IPS-18a (cell line): ENCODE results near the gene SH3RF3.

ENCODE experiments used
- H3K27ac ChIP-seq: one replicate; pipeline ENCODE4 v1.5.1; 2013; ENCODE audit warnings: low read length
- H3K27me3 ChIP-seq: one replicate; pipeline ENCODE4 v1.6.1; 2013; ENCODE audit warnings: mild to moderate bottlenecking, low read length; ENCODE audit not compliant: control insufficient read depth, insufficient read depth
- H3K36me3 ChIP-seq: one replicate; pipeline ENCODE4 v1.6.1; 2013; ENCODE audit warnings: low read depth, low read length; ENCODE audit not compliant: control insufficient read depth
- H3K4me1 ChIP-seq: one replicate; pipeline ENCODE4 v1.6.1; 2013; ENCODE audit warnings: low read depth, low read length; ENCODE audit not compliant: control insufficient read depth
- H3K4me3 ChIP-seq: one replicate; pipeline ENCODE4 v1.5.1; 2013; ENCODE audit warnings: low read length
- H3K9ac ChIP-seq: one replicate; pipeline ENCODE4 v1.6.1; 2013; ENCODE audit warnings: mild to moderate bottlenecking, low read length, moderate library complexity
- H3K9me3 ChIP-seq: one replicate; pipeline ENCODE4 v1.6.1; 2013; ENCODE audit warnings: low read depth, low read length; ENCODE audit not compliant: control insufficient read depth

The SH3RF3 gene

GRCh38 chr2:109128616-109129355 is at the start of gene SH3RF3:
TSS of gene SH3RF3 (plus strand) at chr2:109129205.
- H3K27ac ChIP-seq = no peak within 1 kb of the TSS
- H3K36me3 ChIP-seq = no peaks in the 10 kb centered on the region
- peak within 1 kb of the TSS; percentile 69 for H3K4me3 ChIP-seq
- no peaks in the 10 kb centered on the region for H3K9me3 ChIP-seq
- no peaks in the 10 kb centered on the region for H3K4me1 ChIP-seq
- H3K9ac ChIP-seq = no peak within 1 kb of the TSS
- H3K27me3 ChIP-seq = peaks cover 64% of the 10 kb centered on the region

- Histone ChIP-seq H3K36me3 (no peaks in the 10 kb centered on the region), H3K27me3 (no peaks in the 10 kb centered on the region), H3K27ac (no peak overlapping the region), H3K4me3 (no peak overlapping the region), H3K9me3 (no peaks in the 10 kb centered on the region), H3K4me1 (no peaks in the 10 kb centered on the region), H3K9ac (no peak overlapping the region)
Measured at GRCh38 chr2:109079590-109079989, 49.4 kb upstream of the SH3RF3 start.

- no peaks in the 10 kb centered on the region for H3K4me1 ChIP-seq
- no peak overlapping the region for H3K4me3 ChIP-seq
- no peak overlapping the region for H3K9ac ChIP-seq
- H3K27ac ChIP-seq = no peak overlapping the region
- no peaks in the 10 kb centered on the region for H3K9me3 ChIP-seq
- H3K36me3 ChIP-seq = no peaks in the 10 kb centered on the region
- H3K27me3 ChIP-seq = no peaks in the 10 kb centered on the region
Measured at GRCh38 chr2:109080109-109080508, 48.9 kb upstream of the SH3RF3 start.

DNA sequence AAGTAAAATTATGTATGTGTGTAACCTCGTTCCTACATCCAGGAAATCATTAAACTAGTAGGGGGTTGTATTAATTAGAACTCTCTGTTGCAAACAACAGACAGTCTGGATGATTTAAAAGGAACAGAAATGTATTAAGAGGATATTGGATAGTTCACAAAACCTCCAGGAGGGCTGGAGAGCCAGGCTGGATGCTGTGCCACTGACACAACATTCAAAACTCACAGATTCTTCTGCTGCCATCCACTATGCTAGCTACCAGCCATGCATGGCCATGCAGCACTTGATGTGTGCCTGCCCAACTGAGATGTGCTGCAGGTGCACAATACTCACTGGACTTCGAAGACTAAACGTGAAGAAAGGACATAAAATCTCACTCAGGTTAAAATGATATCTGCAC is 48.2 kb upstream of the SH3RF3 start:
- Histone ChIP-seq H3K4me3 (no peak overlapping the region), H3K9ac (no peak overlapping the region), H3K4me1 (no peaks in the 10 kb centered on the region), H3K27ac (no peak overlapping the region), H3K36me3 (no peaks in the 10 kb centered on the region), H3K9me3 (no peaks in the 10 kb centered on the region), H3K27me3 (no peaks in the 10 kb centered on the region)

DNA sequence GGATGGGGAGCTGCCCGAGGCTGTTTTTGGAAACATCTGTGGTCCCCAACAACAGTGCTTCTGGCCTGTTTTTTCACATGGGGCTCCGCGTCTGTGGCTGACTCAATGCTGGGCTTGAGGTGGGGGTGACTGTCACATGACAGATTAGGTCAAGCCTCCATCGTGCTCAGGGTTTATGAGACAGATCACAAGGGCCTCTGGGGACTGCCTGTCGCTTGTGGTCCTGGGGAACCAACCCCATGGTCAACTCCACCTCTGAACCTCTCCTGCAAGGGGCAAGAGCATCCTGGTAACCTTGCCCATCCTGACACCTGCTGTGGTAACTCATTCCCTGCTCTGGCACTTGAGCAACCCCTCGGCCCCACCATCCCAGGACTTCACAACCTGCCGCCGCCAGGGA is 47.6 kb upstream of the SH3RF3 start:
- H3K27ac ChIP-seq = no peak overlapping the region
- H3K4me1 ChIP-seq = no peaks in the 10 kb centered on the region
- H3K36me3 ChIP-seq = no peaks in the 10 kb centered on the region
- H3K9ac ChIP-seq = no peak overlapping the region
- H3K4me3 ChIP-seq = no peak overlapping the region
- no peaks in the 10 kb centered on the region for H3K9me3 ChIP-seq
- H3K27me3 ChIP-seq = no peaks in the 10 kb centered on the region

GRCh38 chr2:109083771-109084170 is 45.2 kb upstream of the SH3RF3 start:
- no peaks in the 10 kb centered on the region for H3K9me3 ChIP-seq
- H3K36me3 ChIP-seq = no peaks in the 10 kb centered on the region
- no peak overlapping the region for H3K27ac ChIP-seq
- no peaks in the 10 kb centered on the region for H3K4me1 ChIP-seq
- no peak overlapping the region for H3K4me3 ChIP-seq
- H3K9ac ChIP-seq = no peak overlapping the region
- H3K27me3 ChIP-seq = no peaks in the 10 kb centered on the region

DNA sequence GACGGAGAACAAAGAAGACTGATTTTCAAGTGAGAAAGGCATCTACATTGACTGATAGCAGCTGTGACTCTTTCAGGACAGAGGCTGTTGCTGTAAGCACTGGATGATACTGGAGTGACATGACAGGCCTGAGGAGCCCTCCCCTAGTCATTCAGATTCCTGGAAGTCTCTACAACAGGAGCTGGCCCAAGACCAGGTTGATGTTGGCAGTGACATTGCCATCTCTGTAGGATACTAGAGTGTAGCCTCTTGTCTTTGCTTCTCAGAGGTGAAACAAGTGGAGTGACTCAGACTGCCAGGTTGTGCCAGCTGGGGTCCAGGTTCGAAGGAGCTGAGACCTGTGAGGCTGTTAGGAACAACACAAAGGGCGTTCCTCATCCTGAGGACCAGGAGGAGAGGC is 44.7 kb upstream of the SH3RF3 start:
- H3K9ac ChIP-seq = no peak overlapping the region
- H3K27ac ChIP-seq = no peak overlapping the region
- no peaks in the 10 kb centered on the region for H3K9me3 ChIP-seq
- H3K4me1 ChIP-seq = no peaks in the 10 kb centered on the region
- H3K4me3 ChIP-seq = no peak overlapping the region
- no peaks in the 10 kb centered on the region for H3K27me3 ChIP-seq
- no peaks in the 10 kb centered on the region for H3K36me3 ChIP-seq

DNA sequence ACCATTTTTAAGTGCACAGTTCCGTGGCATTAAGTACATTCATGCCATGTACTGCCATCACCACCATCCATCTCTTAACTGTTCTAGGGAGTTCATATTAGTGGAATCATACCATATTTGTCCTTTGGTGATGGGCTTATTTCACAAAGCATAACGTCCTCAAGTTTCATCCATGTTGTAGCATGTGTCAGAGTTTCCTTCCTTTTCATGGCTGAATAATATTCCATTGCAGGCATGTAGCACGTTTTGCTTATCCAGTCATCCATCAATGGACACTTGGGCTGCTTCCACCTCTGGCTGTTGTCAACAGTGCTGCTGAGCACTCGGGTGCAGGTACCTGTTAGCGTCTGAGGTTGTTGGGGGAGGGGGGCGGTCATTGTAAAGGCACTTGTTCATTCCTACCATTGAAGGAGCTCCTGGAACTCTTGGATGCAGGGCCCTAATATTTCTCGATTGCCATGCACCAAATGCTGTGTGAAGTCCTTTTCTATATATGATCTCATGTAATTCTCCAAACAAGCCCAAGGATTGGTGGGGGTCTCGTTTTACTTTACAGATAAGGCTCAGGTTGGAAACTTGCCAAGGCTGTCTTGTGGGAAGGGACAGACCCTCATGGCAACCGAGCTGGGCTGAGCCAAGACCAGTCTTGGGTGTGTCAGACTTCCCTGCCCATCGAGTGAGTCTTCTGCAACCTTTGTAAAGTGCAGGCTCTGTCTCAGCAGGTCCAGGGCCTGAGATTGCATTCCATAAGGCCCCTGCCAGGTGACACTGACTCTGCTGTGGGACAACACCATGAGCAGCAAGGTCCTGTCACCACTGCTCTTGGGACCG is 42.9 kb upstream of the SH3RF3 start:
- H3K9ac ChIP-seq = no peak overlapping the region
- H3K9me3 ChIP-seq = no peaks in the 10 kb centered on the region
- no peaks in the 10 kb centered on the region for H3K27me3 ChIP-seq
- no peak overlapping the region for H3K4me3 ChIP-seq
- H3K27ac ChIP-seq = no peak overlapping the region
- H3K36me3 ChIP-seq = no peaks in the 10 kb centered on the region
- H3K4me1 ChIP-seq = no peaks in the 10 kb centered on the region

- Histone ChIP-seq H3K36me3 (no peaks in the 10 kb centered on the region), H3K9ac (no peak overlapping the region), H3K4me1 (no peaks in the 10 kb centered on the region)
Measured at GRCh38 chr2:109086743-109087020, 42.3 kb upstream of the SH3RF3 start.

DNA sequence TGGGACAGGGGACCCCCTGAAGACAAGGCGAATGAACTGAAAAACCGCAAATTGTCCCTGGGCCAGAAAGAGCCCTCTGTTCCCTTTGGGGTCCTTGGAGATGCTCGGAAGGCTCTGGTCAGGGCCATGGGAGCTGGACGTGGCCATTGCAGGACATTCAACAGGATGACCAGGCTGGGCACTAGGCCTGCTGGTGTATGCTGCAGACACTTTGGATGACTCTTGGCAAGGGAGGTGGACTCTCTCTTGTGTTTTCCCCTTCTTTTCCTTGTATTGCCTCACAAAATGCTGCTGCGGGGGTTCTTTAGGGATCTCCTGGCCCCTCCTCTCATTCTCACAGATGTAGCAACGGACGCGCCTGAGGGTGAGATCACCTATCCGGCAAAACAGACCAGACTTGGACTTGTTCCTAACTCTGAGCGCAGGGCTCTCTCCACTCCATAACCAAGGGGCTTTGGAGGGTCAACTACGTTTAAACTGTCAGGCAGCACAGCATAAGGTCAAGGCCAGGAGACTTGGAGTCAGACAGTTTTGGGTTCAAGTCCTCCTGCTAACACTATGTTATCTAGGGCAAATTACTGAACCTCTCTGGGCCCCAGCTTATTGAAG is 41.8 kb upstream of the SH3RF3 start:
- Histone ChIP-seq H3K4me3 (no peak overlapping the region), H3K27me3 (no peaks in the 10 kb centered on the region), H3K27ac (no peak overlapping the region), H3K36me3 (no peaks in the 10 kb centered on the region), H3K9me3 (no peaks in the 10 kb centered on the region), H3K4me1 (no peaks in the 10 kb centered on the region), H3K9ac (no peak overlapping the region)

More at GRCh38 chr2:109086743-109087020, 42.3 kb upstream of the SH3RF3 start:
- Histone ChIP-seq H3K4me3 (no peak overlapping the region), H3K27me3 (no peaks in the 10 kb centered on the region), H3K9me3 (no peaks in the 10 kb centered on the region), H3K27ac (no peak overlapping the region)

DNA sequence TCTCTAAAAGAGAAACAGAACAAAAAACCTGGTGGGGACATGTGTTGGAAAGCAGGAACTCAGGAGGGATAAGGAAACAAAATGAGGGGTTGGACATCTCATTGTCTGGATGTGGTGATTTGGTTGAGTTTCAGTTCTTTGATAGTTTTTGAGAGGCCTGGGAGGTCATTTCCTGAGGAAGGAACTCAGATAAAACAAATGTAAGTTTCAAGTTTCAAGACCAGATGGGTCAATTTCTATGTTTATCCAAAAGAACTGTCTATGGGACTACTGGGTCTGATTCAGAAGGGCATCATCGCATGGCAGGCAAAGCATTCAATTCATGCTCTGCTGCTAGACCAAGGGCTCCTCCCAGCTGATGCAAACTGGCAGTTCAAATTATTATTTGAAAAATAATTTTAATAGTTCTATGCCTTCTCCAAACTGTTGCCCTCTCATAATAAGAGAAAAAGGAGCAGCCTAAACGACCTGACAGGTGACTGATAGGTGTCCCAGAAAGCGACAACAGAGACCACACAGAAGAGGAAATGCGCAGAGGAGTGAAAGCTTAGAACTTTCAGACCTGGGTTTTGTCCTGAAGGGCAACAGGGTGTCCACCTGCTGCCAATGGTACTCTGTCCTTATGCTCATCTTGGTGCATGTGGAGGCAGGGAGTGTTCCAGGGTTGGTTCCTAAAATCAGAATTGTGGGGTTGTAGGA is 39.3 kb upstream of the SH3RF3 start:
- Histone ChIP-seq H3K27me3 (no peaks in the 10 kb centered on the region), H3K4me1 (no peaks in the 10 kb centered on the region), H3K4me3 (no peak overlapping the region), H3K9ac (no peak overlapping the region), H3K27ac (no peak overlapping the region), H3K9me3 (peaks cover 12% of the 10 kb centered on the region), H3K36me3 (no peaks in the 10 kb centered on the region)
